Esophagus muscularis mucosa (tissue), 3 donors: ENCODE results near the gene C15orf61.

Experiments used
- POLR2A ChIP-seq: fragments of 450-650 bp; IDR thresholded peaks from one replicate; pipeline ENCODE4 v1.6.1; 2017; ENCODE audit warnings: antibody characterized with exemption, moderate library complexity, mild to moderate bottlenecking, low read depth
- POLR2AphosphoS5 ChIP-seq, 2 donors: sonication (generic); formaldehyde crosslinking; IDR thresholded peaks; one replicate each; pipeline ENCODE4 v1.6.1; 2017; ENCODE audit warnings: antibody characterized with exemption in 2 of 2
- TF ChIP-seq, protein P1 (sequence below), 3 experiments: fragments of 200-600 bp in 2 of 3; fragments of 450-650 bp in 1 of 3; sonication (generic) in 2 of 3; IDR thresholded peaks; one replicate each; pipeline ENCODE4 v1.5.1; 2017 to 2019; ENCODE audit warnings: antibody characterized with exemption in 3 of 3, mild to moderate bottlenecking in 2 of 3, moderate library complexity in 1 of 3

DNA sequence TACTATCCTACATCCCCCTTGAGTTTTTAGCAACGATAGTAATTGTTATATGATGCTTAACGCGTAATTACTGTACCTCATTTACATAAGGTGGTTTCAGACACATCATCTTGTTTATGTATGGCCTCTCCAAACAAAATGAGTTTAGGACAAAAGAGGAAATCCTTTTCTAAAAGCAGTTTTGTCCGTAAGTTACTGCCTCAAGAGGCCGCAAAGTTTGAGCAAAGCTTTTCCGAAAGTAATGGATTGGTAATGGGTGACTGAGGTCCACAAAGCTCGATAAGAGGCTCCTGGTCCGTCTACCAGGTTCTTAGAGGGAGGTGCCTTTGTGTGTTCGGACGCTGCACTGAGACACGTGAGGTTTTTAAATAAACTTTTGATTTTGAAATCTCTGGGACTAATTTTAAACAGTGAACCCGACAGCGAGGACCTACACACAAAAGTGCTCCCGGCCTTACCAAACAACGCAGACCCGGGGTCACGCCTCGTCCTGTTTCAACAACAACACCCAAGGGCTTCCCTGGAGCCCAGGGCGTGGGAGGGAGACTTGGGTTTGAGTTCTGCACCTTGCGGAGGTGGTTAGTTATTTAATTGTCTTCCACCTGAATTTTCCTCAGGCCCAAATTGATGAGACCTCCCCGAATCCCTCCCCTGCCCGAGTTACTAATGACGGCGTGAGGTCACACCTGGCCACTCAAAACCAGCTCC is 456 bp upstream of the C15orf61 start:
- TF ChIP-seq, protein P1, sequence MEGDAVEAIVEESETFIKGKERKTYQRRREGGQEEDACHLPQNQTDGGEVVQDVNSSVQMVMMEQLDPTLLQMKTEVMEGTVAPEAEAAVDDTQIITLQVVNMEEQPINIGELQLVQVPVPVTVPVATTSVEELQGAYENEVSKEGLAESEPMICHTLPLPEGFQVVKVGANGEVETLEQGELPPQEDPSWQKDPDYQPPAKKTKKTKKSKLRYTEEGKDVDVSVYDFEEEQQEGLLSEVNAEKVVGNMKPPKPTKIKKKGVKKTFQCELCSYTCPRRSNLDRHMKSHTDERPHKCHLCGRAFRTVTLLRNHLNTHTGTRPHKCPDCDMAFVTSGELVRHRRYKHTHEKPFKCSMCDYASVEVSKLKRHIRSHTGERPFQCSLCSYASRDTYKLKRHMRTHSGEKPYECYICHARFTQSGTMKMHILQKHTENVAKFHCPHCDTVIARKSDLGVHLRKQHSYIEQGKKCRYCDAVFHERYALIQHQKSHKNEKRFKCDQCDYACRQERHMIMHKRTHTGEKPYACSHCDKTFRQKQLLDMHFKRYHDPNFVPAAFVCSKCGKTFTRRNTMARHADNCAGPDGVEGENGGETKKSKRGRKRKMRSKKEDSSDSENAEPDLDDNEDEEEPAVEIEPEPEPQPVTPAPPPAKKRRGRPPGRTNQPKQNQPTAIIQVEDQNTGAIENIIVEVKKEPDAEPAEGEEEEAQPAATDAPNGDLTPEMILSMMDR (IDR thresholded peaks at IDR 0.05), result no peak
- TF ChIP-seq POLR2A (no peak), POLR2AphosphoS5 (IDR thresholded peaks at IDR 0.05) (no peak)
